Activated CD4-positive, alpha-beta T cell treated with anti-CD3 and anti-CD28 coated beads, Interleukin-2, amount 50 U/mL, for 1 hour (primary cell): ENCODE data around the gene PRRC1.
A peak's percentile ranks its signal among the peaks of the same experiment; 100 is the strongest.
"Not testable (repeated sequence)": the region's sequence is repeated elsewhere in the genome, so short reads cannot be mapped to it uniquely, and the experiment has no call there.

Experiments used
- DNase-seq: peaks from one replicate; pipeline ENCODE4 v3.0.0-alpha.2; 2020

PRRC1 gene

DNA sequence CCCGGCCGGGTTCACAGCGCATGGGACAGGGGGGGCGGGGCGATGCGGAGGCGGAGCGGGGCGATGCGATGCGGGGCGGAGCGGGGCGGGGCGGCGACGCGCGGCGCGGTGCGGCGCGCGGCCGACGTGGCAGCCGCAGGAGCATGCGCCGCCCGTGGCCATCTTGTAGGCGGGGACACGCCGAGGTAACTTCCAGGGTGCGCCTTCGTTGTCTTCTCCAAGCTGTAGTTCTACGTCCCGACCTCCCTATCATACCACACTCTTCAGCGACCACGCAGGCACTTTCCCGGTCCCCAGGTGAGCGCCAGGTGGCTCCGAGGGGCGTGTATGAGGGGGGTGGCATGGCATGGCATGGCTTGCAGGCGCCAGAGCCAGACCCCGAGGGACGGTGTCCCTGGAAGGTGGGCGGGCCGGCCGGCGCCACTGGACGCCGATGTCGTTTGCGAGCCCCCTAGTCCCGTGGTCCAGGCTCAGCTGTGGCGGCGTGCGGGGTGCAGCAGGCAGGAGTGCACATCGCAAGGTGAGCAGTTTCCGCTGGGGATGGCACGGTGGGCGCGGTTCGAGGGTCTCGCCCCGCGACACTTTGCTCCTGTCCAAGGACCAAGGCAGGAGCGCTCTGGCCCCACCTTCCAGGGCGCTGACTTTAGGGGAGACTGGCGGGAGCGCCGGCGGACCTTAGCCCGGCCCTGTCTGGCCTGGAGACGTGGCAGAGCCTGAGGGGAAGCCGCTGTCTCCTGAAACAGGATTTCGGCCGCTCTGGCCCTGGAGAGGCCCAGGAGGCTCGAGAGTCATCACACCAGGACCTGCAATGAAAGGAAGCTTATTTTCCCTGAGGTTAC, at the start of gene PRRC1:
Gene PRRC1 (plus strand): TSS at position 161 of the 839 bp plus-strand sequence. CDS start 5,840 bp downstream, outside the sequence.
- peak; percentile 78 for DNase-seq

DNA sequence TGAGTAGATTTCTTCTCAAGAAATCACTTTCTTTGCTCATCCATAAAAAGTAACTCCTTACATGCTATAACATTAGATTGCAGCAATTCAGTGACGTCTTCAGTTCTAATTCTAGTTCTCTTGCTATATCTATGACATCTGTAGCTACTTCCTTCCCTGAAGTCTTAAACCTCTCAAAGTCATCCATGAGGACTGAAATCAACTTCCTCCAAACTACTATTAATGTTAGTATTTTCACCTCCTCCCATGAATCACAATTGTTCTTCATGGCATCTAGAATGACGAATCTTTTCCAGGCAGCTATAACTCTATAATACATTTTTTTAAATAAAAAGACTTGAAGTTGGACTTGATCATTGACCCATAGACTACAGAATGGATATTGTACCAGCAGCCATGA, 46.2 kb upstream of the PRRC1 start:
- DNase-seq = no peak

DNA sequence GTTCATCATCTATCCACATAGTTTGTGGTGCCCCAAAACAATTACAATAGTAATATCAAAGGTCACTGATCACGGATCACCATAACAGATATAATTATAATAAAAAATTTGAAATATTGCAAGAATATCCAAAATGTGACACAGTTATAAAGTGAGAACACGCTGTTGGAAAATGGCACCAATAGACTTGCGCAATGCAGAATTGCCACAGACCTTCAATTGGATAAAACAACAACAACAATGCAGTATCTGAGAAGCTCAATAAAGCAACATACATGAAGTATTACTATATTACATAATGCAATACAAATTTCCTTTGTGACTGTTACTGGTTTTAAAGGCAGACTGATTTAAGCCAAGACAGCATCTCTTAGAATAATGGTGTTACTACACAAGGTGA, 44.7 kb upstream of the PRRC1 start:
- DNase-seq = no peak

DNA sequence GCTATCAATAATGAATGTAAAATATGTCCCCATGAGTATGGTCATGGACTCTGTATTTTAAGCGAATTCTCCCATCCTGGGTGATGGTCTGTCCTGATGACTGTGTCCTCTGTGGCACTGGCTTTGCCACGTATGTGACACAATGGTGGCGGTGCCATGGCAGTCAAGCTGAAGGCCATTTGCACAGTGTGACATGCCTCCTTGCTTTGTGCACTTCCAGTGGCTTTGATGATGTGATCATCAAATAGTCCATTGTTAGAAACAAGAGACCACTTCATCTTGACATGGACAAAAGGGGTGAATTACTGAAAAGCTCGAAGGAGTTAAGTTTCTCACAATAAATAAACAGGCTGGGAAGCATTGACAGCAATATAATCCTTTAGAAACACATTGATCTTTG, 31.0 kb upstream of the PRRC1 start:
- no peak for DNase-seq

DNA sequence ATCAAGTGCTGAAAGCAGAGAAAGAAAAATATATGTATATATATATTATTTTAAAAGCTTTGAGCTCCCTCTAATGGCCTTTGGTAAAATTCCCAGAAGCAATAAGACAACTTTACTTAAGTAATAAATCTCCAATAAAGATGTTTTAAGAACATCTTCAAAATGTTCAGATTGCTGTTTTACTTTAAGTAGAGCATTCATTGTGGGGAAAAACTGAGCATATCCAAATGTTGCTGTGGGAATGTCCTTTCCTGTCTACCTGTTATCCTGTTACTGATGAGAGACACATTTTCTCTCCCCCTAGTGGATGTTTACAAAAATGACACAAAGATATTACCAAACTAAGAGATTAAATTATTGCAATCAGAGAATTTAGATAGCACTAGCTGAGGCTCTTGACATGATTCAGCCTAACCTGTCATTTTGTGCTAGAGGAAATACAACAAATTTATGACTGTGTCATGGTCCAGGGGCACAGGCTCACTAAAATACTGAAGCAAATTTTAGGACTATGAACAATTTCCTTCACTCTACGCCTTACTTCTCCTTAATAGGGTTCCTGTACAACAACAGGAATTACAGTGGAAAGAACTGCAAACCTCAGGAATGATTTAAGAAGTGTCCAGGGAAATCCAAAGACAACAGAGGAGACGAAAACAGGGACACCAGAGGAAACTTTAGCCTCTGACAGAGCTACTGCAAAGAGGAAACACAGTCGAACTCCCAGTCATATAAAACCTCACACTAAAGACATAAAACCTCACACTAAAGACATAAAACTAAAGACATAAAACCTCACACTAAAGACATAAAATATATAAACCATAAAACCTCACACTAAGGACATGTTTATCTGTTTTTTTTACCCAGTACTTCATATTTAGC, 24.3 kb upstream of the PRRC1 start:
- no peak for DNase-seq

DNA sequence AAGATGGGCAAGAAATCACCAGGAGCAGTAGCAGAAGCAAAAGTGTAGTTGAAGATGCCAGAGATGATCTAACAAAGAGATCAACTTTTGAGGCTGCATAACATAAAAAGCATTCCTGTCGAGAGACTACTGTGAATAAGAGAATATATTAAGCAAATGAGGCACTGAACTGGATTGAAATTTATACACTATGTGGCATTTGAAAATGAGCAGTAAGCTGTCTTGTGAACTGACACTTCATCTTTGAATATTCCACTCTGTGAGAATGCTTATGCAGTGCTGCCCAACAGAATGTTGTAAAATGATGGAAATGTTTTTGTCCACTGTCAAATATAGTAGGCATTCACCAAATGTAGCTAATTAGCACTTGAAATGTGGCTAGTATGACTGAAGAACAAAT, 18.9 kb upstream of the PRRC1 start:
- DNase-seq = no peak

DNA sequence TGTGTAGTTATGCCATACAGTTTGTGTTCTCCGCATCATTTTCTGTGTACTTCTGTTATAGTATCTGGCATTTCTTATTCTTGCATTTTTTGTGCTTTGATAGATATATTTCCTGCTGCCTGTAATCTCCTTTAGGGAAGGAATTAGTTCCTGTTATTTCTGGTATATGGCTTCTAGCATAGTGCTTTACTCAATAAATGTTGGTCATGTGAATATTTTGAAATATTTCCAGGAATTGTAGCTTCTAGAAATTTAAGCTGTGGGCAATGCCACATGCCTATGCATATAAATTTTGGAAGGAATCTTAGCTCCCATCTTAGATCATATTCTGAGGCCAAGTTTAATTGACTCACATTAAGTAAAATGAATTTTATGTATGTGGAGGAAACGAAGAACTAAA, 11.5 kb upstream of the PRRC1 start:
- no peak for DNase-seq

DNA sequence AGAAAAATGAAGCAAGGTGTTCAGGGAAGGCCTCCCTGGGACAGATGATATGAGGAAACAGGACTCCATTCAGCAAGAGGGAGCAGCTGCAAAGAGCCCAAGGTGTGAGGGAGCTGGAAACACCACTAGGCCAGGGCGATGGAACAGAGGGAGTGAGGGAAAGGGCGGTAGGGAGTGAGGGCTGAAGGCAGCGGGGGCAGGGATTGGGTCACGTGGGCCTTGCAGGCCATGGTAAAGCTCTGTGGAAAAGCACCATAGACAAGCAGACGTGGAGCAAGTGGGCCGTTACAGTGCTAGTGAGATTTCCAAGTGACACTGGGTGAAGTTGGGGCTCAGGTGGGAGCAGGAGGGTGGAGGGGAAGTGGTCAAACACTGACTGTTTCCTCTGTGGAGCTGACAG, 10.8 kb upstream of the PRRC1 start:
- DNase-seq = no peak

DNA sequence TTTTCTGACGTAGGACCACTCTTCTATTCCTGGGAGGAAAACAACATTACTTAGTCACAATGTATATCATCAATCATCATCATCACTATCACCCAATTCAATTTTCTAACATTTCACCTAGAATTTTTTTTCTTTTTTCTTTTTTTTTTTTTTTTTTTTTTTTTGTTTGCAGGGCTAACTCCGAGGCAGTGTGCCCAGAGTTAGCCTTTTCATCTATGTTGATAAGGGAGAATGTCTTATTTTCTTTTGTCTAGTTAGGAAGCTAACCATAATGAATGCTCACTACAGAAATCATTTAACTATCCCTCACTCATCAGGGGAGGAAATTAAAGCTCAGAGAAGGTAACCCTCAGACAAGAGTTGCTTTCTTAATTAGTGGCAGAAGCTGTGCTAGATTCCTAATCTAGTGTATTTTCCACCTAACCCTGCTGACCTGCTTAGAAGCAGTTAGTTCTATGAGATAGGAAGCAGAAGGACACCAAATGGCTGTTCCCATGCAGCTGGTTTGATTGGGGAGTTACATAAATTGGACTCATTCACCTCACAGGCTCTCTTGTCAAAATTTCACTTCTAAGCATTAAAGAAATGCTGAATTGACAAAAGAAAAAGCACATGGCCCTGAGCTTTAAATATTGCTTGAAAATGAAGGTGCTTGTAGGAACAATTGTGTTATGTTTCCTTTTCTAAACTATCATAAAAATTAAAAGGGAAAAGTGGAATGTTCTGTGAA, 8.6 kb upstream of the PRRC1 start:
- DNase-seq = no peak

DNA sequence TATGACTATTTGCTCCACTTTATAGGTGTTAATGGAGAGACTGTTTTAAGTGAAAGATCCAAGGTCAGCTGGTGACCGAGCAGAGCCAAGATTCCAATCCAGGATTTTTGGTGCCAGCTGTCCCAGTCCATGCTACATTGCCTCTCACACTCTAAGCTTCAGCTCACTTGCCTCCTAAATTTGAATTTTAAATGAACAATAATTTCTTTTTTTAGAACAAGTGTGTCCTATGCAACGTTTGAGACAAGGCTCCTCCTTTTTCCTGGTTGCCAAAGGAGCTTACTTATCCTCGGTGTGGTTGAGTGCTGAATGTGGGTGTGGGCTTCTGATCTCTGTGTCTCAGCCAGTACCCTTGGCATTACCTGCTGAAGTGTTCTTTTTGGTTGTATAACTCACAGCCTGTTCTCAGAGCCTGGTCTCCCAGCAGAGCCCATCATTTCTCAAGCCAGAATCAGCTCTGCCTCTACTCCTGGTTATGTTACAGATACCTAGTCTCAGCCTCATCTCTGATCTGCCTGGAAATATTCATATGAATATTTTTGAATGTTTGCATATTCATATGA, 4.0 kb upstream of the PRRC1 start:
- no peak for DNase-seq

DNA sequence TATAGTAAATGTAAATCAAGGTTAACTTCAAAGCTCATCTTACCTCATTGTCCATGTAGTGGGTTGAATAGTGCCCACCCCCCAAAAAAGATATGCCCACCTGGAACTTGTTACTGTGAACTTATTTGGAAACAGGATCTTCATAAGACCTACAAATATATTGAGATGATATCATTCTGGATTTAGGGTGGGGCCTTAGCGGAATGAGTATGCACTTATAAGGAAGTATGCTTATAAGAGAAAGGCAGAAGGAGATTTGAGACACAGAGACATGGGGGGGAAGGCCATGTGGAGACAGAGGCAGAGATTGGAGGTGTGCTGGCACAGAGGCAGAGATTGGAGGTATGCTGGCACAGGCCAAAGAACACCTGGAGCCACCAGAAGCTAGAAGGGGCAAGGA, 2.6 kb upstream of the PRRC1 start:
- DNase-seq = no peak

DNA sequence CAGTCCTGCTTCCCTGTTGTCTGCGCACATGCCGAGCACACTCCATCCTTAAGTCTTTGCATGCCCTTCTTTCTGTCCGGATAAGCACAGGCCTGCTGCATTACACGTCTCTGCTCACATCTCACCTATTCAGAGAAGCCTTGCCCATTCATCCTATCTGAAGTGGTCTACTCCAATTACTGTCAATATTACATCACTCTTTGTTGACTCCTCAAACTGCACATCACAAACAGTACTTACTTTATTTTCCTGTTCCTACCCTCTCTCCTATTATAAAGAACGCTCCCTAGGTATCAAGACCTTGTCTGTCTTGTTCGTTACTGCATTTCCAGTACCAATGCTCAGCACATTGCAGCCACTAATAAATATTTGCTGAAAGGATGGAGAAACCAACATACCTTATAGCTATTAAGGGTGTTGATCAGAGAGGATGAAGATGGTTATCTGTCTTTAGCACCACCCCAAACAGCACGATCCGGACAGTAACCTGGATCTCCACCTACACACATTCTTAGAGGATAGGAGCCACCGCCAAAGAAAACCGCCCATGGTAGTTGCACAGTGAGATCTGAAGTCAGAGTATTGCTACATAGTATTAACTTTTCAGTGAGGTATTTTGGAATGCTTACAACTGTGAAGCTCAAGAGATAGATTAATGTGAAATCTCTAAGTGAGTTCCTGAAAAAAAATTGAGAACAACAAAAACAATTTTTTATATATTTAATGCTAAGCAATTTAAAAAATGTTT, 1.6 kb upstream of the PRRC1 start:
- DNase-seq = no peak

DNA sequence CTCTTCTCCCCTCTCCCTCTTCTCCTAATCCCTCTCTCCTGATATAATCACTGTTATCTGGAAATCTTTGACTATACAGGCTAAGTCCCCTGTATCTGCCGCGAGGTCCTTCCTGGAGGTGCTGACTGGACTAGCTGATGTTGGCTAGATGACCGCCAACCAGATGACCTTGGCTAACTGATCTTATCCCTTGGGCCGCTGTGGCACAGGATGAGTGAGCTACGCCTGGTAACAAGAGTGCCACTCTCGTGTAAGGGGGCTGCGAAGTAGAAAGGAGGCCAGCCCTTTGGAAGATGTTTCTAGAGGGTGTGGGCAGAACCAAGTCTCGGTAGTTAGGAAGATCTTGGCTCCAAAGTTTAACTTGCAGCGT, 345 bp upstream of the PRRC1 start:
- DNase-seq = no peak

DNA sequence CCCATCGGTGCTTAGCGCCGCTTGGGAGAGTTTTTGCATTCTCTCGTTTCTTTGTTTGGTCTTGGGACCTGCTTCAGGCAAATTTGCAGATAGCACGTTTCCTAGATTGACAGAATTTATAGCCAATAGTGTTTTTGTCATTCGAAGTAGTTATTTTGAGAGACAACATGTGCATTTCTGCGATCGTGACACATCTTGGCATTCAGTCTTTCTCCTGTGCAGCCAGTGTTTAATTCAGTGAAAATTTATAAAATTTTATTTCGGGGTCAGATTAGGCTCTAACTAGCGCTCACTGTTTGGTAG, 830 bp downstream of the PRRC1 start:
- DNase-seq = no peak

DNA sequence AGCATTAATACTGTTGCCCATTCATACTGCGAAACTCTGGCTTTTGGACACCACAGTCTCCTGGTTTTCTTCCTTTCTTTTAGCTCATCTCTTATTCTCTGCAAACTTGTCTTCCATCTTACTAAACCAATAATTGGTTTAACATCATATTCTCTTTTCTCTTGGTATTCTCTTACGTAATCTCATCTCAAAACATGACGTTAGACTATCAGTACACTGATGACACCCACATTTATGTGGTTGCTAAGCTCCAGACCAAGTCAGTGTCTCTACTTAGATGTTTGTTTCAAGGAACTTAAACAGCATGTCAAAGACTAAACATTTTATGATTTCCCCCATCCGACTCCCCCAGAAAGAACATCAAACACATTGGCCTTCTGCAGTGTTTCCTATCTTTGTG, 2.1 kb downstream of the PRRC1 start:
- DNase-seq = no peak

DNA sequence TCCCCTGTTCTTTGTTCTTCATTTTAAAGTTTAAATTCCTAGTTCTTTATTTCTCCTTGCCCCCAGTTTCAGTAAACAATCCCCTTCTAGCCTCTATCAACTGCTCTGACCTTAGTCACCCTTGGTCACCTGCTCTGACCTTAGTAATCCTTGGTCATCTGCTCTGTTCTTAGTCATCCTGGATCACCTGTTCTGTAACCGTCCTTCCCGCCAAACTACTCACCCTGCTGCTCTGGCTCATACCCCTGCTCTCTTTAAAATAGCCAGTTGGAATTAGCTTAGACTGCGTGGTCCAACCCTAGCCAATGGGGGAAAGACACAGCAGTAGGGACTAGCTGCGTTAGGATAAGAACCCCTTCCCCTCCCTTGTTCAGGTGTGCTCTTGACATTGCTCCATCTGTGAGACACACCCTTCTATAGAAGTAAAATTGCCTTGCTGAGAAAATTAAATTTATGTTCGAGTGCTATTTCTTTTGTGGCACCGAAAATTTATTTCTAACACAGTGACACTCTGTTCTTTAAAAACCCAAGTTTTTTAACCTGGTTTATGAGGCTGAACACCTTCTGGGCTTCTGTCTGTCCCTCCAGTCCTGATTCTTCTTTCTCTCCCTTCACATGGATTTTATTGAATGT, 3.8 kb downstream of the PRRC1 start:
- no peak for DNase-seq

DNA sequence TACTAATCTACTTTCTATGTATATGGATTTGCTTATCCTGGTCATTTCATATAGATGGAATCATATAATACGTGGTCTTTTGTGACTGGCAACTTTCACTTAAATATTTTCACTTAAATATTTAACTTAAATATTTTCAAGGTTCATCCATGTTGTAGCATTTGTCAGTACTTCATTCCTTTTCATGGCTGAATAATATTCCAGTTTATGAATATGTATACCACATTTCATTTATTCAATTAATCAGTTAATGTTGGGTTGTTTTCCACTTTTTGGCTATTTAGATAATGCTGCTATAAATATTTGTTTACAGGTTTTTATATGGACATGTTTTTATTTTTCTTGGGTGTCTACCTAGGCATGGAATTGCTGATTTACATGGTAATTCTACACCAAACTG, 7.7 kb downstream of the PRRC1 start:
- DNase-seq = no peak

DNA sequence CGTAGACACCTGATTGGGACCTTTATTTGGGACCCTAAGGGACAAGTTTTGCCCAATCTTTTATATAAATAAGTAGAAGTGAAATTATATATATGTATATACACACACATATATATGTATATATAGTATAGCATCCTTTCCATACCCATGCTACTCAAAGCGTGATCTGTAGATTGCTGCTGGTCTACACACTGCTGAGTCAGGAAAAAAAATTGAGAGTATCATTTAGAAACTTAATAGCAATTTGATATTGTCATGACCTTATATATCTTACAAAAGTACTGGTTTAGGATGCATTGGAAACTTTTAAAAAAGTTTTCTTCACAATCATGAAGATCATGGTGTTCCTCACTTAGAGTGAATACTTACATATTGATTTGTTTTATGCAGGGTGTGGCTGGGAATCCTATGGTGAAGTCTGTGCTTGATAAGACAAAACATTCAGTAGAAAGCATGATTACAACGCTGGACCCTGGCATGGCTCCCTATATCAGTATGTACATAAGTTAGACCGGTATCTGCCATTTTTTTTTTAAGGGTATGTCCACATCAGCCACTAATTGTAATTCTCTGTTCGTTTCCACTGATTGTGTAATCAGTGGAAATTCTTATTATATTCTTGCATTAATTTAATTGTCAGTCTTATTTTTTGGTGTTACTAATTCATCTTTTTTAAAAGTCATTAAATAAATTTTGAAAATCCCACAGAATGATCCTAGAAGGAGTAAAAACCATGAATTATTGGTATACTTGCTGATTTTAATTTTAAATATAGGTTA, 12.7 kb downstream of the PRRC1 start:
- no peak for DNase-seq

DNA sequence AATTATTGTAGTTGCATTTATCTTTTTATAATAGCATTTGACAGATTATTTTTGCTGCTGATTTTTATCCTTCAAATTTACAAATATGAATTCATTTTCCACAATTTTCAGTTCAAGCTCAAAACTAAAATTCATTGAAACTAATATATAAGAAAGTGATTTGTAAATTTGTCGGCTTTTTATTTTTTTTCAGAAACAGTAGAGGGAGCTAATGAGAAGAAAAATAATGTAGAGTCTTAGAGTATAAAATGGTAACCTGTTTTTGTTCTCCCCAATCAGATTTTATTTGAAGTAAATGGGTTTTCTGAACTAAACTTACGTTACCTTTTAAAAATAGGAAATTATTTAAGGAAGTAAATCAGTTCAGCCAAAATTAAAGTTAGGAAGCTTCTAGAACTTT, 19.2 kb downstream of the PRRC1 start:
- DNase-seq = no peak

DNA sequence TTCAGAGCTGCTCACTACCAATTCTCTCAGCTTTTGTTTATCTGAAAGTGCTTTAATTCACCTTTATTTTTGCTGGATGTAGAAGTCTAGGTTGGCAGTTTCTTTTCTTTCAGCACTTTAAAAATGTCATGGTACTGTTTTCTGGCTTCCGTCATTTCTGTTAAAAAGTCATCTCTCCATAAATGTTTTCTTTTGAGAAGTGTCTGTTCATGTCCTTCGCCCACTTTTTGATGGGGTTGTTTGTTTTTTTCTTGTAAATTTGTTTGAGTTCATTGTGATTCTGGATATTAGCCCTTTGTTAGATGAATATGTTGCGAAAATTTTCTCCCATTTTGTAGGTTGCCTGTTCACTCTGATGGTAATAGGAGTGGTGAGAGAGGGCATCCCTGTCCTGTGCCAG, 23.1 kb downstream of the PRRC1 start:
- not testable (repeated sequence) for DNase-seq

DNA sequence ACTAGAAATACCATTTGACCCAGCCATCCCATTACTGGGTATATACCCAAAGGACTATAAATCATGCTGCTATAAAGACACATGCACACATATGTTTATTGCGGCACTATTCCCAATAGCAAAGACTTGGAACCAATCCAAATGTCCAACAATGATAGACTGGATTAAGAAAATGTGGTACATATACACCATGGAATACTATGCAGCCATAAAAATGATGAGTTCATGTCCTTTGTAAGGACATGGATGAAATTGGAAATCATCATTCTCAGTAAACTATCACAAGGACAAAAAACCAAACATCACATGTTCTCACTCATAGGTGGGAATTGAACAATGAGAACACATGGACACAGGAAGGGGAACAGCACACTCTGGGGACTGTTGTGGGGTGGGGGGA, 27.8 kb downstream of the PRRC1 start:
- DNase-seq = not testable (repeated sequence)
